Erythroblast (primary cell): ENCODE data around the gene SENP8.

Experiments used
- GATA1 ChIP-seq: IDR thresholded peaks from 2 replicates; pipeline ENCODE4 v1.6.1; 2011; ENCODE audit warnings: low read depth, mild to moderate bottlenecking, control low read depth, low read length, moderate library complexity
- POLR2A ChIP-seq: IDR thresholded peaks from 2 replicates; pipeline ENCODE4 v1.6.1; 2011; ENCODE audit warnings: mild to moderate bottlenecking, low read length

- TF ChIP-seq POLR2A, result no peak
- TF ChIP-seq GATA1, result no peak
These were observed 29.2 kb downstream of the SENP8 start for GRCh38 chr15:72147418-72147817.
